Prostate gland (tissue), 2 donors: ENCODE measurements around the gene FADS1.

Experiments
- CTCF ChIP-seq, 4 experiments: fragments of 200-600 bp in 2 of 4; fragments of 450-650 bp in 2 of 4; sonication (generic) in 2 of 4; IDR thresholded peaks; 1 replicate in 3 of 4; 2 replicates in 1 of 4; pipeline ENCODE4 v1.5.1; 2016 to 2019; ENCODE audit warnings: antibody characterized with exemption in 4 of 4, mild to moderate bottlenecking in 2 of 4, moderate library complexity in 2 of 4
- POLR2A ChIP-seq: fragments of 450-650 bp; IDR thresholded peaks from one replicate; pipeline ENCODE4 v1.6.1; 2016; ENCODE audit warnings: antibody characterized with exemption, mild to moderate bottlenecking
- POLR2AphosphoS5 ChIP-seq: sonication (generic); formaldehyde crosslinking; IDR thresholded peaks from one replicate; pipeline ENCODE4 v1.6.1; 2017; ENCODE audit warnings: antibody characterized with exemption

GRCh38 chr11:61773356-61773755, 43.4 kb downstream of the FADS1 start:
- TF ChIP-seq CTCF (IDR thresholded peaks at IDR 0.05) (no peak), POLR2A (no peak), POLR2AphosphoS5 (no peak)
